ENCODE results near the gene WFIKKN2.
A peak's percentile ranks its signal among the peaks of the same experiment; 100 is the strongest.

The WFIKKN2 gene

DNA sequence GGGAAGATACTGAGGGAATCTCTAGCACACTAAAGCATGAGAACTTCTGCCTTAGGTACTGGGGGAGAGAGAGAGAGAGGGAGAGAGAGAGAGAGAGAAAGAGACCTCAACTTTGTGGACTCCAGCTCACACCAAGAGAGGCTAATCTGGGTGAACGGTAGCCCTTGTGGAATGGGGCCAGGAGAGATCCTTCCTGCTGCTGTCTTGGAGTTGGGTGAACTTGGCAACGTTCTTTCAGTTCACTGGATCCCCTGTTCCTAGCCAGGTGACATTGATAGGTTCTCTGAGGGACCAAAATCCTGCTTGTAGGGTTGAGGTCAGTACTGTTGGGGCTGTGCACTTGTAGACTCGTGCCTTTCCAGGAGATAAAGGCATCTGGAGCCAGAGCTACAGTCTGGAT is 26.5 kb upstream of the WFIKKN2 start:
- no peak for DNase-seq

DNA sequence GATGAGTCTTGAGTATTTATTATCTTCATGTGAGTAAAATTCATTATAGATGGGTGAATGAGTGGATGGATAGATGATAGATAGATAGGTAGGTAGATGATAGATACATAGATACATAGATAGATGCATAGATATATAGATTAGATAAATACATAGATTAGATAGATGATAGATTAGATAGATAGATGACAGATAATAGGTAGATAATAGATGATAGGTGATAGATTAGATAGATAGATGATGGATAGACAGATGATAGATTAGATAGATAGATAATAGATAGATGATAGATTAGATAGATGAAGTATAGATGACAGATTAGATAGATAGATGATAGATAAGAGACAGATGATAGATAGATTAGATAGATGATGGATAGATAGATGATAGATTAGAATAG is 21.8 kb upstream of the WFIKKN2 start:
- DNase-seq, result no peak

DNA sequence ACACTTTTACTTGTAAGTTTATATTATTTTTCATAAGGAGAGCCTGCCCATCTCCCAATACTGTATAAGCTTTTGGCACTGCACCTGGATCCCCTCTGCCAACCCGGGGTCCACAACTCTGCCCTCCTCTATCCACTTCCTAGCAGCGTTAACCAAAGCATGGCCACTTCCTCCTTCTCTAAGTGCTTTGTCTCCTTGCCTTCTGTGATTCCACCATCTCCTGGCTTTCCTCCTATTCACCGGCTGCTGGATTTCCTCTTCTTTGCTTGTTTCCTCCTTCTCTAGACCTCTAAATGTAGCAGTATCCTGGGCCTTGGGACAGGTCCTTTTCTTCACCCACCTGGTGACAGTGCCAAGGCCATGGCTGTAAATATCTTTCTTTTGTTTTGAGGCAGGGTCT is 20.0 kb upstream of the WFIKKN2 start:
- no peak for DNase-seq

DNA sequence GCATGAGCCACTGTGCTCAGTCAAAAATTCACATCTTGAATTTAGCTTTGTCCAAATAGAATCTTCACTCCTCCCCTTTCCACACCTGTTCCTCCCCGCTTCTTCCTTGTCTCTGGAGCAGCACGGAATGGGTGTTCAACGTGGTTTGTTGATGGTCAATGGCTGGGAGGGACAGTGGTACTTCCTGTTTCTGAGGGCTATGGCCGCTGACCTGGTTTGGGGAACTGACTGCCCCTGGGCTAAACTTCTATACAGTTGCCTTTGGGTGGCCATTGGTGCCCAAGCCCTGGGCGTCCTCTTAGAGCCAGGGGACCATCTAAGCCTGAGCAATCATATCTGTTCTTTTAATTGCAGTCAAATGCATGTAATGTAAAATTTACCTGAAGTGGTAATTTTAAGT is 19.1 kb upstream of the WFIKKN2 start:
- DNase-seq, result no peak

DNA sequence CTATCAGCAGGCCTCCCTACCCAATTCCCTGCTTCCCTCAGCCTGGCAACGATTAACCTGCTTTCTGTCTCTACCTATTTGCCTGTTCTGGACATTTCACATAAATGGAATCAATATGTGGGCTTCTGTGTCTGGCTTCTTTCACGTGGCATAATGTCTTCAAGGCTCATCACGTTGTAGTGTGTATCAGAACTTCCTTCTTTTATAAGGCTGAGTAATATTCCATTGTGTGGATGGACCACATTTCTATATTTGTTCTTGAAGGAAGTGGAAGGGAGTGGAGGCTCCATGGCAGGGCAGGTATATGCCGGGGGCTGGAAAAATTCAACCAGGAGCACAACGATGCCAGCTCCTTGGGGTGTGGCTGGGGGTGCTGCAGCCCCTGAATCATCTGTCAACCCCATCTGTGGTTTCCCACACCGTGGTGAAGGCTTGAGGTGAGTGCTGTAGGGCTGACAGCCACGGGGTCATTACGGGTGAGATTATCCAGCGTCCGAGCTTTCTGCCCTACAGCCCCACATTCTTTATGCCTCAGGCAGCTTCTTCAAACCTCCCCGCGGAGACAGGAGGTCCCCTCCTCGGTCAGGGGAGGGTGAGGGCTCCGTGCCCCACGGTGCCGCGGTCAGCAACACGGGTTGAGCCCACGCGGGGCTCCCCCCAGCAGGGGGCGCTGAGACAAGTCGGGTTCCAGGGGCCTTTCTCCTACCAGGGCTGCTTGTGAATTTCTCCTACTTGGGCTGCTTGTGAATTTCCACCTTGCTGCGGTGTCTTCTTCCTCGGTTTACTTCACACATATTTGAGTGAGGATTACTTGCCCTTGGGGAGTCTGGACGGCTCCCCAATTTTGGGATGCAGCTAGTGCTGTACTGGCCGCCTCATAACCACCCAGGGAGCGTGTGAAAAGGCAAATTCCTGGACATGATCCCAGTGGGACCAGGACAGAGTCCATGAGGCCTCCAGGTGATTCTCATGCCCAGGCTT is 18.3 kb upstream of the WFIKKN2 start:
- peak; percentile 48 for DNase-seq

DNA sequence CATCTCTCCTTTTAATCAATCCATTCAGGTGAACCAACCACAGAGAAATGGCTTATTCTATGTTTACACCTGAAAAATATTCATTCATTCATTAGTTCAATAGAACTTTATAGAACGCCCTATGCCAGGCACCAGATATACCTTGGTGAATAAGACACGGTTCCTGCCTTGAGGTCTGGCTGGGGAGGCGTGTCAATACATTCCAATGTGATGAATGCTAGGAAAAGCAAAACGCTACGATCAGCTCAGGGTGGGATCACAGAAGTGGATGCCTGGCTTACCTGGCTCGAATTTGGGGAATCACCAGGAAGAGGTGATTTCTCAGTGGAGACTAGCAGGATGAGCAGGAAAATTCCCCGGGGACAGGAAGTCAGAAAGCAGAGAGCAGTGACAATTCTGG is 17.5 kb upstream of the WFIKKN2 start:
- DNase-seq, result no peak

DNA sequence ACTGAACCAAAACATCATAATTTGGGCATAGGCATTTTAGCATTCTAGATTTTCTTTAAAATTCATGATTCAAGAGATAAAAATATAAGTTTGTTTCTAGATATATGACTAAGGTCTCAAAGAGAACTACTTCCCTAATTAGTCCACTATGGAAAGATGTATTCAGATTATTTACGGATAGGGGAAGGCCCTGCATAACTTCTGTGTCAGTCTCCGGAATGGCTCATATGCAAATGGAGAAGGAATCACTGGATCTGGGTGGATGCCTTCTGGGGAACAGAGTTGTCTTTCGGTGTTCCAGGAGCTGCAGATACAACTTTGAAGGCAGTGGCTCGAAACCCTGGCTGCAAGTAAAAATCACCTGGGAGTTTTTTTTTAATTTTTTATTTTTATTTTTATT is 17.1 kb upstream of the WFIKKN2 start:
- DNase-seq, result no peak

DNA sequence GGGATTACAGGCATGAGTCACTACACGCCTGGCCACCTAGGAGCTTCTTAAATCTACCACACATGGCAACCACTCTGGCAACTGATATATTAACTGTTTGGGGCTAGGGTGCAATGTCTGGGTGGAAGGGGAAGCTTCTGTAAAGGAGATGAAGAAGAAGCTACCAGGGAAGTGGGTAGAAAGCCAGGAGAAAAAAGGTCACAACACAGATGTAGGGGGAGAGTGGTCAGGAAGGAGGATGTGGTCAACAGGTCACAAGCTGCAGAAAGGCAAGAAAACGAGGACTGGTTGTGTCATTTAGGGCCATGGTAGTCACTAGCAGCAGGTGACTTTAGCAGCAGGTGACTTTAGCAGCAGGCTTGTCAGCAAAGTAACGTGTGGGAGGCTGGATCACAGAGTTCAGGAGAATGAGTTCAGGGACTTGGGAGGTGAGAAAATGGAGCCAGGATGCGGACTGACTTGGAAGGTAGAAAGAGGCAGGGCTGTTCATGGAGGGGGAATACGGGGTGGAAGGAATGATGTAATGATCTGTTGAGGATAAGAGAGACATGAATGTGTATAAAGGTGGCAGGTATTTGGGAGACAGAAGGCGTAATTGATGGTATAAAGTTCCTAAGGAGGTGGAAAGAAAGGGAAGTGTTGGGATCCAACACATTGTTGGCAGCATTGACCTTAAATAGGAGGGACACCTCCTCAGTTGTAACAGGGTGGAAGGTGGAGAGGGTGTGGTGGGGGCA is 16.3 kb upstream of the WFIKKN2 start:
- no peak for DNase-seq

DNA sequence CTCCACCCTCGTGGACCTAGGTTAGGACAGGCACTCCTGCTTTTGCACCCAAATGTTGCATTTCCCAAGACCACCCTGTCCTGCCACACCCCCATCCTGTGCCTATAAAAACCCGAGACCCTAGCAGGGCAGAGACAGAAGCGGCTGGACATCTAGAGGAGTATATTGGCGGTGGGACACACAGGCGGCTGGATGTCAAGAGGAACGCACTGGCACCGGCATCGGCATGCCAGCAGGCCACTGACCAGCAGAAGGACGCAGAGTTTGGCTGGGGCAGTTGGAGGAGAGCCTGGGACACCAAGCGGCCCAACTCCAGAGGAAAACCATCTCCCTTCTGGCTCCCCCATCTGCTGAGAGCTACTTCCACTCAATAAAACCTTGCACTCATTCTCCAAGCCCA is 14.7 kb upstream of the WFIKKN2 start:
- no peak for DNase-seq

DNA sequence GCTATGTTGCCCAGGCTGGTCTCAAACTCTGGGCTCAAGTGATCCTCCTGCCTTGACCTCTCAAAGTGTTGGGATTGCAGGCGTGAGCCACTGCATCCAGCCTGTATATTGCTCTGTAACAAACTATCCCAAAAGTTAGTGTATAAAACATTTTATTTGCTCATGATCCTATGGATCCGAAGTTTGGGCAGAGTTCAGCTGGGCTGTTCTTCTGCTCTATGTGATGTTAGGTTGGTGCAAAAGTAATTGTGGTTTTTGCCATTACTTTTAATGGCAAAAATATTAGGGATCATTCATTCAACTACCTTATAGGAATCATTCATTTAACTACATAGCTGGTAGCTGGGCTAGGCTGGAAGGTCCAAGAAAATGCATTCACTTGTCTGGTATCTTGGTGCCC is 12.8 kb upstream of the WFIKKN2 start:
- DNase-seq, result no peak

DNA sequence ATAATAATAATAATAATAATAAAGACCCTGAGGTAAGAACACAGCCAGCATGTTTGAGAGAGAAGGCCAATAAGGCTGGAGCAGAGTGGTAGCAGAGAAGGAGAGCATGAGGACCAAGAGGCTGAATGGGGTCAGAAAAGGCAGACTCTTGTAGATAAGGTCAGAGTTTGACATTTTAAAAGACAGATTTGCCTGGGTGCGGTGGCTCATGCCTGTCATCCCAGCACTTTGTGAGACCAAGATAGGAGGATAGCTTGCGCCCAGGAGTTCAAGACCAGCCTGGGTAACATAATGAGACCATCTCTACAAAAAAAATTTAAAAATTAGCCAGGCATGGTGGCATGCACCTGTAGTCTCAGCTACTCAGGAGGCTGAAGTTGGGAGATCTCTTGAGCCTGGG is 11.0 kb upstream of the WFIKKN2 start:
- DNase-seq, result no peak

DNA sequence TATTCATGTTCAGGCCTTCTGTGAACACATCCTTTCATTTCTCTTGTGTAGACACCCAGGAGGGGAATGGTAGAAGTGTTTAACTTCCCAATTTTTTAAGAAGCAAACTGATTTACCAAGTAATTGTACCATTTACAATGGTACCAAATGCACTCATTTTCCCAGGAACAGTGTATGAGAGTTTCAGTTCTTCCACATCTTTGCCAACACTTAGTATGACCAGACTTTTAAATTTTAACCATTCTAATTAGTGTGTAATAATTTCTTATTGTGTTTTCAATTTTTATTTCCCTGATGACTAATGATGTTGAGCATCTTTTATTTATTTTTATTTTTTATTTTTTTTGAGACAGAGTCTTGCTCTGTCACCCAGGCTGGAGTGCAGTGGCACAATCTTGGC is 10.2 kb upstream of the WFIKKN2 start:
- no peak for DNase-seq

DNA sequence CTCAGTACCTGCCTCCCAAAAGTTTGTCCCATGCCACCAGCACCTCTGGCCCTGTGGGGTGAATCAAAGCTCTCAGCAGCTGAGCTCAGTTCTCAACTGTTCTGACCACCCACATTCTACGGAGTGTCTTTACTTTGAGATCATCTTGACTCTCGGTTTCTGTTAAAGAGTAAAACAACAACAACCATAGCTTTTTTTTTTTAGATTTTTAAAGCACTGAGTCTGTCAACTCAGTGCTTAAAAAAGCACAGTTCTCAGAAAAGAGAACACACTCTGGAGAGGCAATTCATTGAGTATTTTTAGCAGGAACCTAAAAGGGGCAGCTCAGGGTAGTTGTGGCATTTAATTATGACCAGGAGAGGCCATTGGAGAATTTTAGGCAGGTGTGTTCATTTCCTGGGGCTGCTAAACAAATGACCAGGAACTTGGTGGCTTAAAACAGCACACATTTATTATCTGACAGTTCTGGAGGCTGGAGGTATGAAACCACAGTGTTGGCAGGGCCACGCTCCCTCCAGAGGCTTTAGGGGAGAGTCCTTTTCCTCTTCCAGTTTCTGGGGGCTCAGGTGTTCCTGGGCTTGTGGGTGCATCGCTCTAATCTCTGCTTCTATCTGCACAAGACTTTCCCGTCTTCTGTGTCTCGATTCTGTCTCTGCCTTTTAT is 6.7 kb upstream of the WFIKKN2 start:
- DNase-seq, result no peak

DNA sequence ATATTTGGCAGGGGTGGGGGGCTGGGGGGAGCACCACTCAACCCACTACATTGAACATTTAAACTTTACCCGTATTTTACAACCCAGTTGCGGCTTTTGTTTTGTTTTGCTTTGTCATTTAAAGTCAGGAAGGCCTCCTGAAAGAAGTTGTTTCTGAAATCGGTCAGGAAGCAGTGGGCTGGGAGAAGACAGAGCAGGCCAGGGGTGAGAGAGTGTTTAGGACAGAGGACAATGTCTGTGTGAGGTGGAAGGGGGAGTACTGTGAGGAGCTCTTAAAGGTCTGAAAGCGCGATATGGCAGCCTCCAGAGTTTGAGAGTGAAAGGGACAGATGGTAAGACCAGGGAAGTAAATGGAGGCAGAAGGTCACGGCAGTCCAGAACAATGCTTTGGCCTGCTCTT is 6.1 kb upstream of the WFIKKN2 start:
- DNase-seq, result no peak

DNA sequence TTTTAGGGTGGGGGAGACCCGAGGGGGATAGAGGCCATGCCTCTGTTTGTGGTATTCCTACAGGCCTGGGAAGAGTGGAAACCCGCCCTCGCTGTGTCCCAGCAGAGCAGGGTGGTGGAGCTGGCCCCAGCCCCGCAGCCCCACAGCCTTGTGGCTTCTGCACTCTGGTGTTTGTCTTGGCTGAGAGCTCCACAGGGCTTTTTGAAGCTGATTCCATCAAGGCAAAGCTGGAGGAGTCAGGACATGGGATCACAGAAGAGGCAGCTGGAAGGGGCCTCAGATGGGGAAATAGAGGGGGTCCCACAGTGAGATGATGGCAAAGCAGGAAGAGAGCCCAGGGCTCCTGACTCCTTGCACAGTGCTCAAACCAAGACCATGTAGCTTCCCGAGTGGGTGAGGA is 5.0 kb upstream of the WFIKKN2 start:
- DNase-seq, result no peak

DNA sequence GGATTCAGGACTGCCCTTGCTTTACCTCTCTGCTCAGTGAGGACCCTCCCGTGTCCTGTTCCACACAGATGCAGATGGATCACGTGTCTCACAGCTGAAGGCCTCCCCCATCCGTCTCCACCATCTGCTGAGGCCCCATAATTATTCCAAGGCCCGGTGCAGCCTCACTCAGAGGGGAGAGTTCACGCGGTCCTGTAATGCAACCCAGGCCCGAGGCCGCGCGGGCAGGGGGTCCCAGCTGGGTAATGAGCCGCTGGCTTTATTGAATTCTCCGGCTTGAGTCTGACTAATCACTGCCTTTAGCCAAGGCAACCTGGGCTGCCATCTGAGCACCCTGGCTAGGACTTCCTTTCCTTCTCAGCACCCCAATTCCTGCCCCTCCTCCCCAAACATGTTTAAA is 4.4 kb upstream of the WFIKKN2 start:
- DNase-seq, result no peak

DNA sequence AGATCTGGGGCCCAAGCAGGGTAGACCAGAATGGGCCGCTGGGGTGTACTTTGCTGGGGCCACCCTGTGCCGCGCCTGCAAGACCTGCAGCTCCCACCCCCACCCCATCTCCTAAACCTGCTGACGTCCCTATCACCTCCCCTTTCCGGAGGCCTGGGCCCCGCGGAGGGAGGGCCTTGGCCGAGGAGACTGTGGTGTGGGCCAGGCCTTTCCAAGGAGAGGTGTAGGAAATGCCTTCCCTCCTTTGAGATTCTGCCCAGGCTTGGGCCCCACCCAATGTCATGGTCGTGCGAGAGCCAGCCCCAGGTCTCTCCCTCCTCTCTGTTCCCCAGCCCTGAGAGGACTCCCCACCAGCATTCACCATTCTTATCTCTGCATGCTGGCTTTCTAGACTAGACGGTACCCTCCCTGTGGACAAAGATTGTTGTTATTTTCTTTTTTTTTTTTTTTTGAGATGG is 3.9 kb upstream of the WFIKKN2 start:
- DNase-seq, result no peak

DNA sequence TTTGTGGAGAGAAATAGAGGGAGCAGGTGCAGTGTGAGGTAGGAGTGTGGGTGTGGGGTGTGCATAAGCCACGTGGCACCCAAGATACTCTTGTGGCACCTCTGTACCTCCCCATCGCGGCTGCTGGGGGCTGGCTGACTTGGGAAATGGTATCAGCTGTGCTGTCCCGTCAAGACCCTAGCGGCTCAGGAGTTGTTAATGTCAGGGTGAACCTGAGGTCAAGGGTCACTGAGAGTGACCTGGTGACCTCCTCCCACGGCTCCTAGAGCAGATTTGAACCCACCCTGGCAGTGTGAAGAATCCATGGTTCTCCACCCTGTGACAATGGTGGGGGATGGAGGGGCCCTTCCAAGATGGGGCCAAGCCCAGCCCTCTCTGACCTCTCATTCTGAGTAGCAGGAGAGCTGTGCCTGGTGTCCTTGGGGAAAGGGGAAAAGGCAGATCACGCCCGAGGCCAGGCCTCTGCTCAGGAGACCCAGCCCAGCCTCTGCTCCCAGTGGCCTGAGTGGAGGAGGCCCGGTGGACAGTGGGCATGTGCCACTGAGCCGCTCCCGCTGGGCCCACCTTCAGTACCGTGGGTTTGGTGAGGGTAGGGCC is 3.0 kb upstream of the WFIKKN2 start:
- no peak for DNase-seq

DNA sequence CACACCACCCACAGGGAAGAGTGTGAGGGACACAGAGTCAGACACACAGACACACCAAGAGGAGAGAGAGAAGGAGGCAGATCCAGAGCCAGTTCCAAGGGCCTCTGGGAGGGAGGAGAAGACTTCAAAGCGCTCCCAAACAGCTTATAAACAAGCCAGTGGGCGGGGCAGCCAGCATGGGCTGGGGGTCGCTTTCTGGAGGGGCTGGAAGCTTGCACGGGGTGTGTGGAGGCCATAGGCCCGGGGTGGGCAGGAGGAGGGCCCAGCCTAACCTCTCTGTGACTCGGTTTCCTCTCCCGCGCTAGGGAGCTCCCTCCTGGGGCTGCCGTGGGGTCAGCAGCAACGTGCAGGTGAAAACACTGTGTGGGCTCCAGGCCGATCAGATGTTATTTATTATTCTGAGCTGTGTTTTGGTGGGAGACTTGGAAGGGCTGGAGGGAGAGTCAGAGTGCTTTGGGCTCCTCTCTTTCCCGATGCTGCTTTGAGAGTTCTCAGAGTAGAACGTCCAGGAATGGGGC is 2.5 kb upstream of the WFIKKN2 start:
- no peak for DNase-seq

DNA sequence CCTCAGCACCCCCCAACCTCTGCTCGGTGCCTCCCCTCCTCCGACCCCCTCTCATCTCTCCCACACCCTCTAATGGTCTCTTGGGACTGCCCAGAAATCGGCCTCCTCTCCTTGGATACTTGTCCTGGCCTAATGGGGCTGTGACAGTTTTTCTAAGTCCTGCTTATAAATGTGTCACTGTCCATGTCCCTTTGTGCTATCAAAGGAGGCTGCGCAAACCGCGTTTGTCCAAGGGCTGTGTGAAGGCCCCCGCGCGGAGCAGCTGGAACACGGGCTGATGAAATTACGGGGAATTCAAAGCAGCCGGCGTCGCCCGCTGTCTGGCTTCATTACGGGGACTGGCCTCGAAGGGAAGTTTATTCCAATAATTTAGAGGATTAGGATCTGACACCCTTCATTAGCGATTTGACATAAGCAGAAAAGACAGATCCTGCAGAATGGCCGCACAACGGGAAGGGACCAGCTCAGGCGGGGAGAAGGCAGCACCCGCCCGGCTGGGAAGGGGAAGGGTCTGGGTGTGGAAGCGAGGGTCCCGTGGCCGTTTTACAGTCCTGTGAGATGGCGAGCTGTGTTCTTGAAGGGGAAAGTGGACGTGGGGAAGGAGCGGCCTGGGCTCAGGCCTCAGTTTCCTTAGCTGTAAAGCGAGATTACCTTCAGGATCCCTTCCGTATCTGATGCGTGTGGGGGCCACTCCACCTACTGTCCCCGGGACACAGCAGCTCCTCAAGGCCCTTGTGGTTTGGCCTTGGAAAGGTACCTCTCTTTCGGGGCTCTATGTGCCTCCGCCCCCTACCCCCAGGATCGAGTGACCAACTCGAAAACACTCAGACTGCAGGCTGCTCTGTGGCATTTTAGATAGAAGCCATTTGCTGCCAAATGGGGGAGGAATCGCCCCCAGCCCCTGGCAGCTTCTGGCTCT is 1.6 kb upstream of the WFIKKN2 start:
- no peak for DNase-seq

DNA sequence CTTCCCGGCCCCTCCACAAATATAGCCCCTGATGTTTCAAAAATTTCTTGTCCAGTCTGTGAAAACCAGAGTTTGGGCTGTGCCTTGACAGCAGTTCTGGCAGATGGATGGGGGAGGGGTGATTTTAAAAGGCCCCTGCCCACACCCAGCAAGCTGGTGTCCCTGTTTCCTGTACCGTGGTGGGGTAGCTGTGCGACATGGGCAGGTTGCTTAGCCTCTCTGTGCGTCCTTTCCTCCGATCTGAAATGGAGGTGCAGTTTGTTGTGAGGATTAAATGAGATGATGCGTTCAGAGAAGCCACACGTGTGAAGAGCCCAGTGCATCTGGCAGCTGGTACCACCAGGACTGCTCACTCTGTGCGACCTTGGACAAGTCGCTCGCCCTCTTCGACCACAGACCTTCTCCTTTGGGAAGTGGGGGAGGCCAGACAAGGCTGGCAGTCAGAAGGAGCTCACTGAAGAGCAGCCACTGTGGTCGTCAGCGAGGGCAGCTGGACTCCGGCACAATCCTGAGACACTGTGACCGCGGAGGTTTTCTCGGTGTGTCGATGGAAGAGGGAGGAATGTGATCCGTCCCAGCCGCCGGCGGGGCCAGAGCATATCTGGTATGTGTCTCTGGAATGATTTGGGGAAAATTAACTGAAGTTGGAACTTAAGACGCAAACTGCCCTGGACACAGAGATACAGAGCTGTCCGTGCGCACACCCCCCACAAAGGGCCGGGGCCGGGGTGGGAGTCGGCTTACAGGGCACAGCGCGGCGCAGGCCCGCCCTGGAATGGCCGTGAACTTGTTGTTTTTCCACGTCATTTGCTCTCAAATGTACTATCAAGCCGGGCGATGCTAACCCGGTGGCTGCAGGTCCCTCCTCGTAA is 721 bp upstream of the WFIKKN2 start:
- no peak for DNase-seq

Measured in activated T-cell treated with anti-CD3 and anti-CD28 coated beads for 4 hours (primary cell).